Type B pancreatic cell (in vitro differentiated cells): ENCODE results near the gene RGL2. TPM values are rescaled to one million over a fixed set of nuclear protein-coding genes. Genes with fewer than 3 reads are reported as not detected.

ENCODE experiments used
- DNase-seq: peaks from one replicate; pipeline ENCODE4 v3.0.0; 2021; ENCODE audit warnings: mixed read lengths; ENCODE audit not compliant: unreplicated experiment; ENCODE audit errors: extremely low spot score
- H3K27ac Mint-ChIP-seq: 2 replicates; pipeline ENCODE4 v1.8.0; 2021; ENCODE audit warnings: mild to moderate bottlenecking, mixed read lengths
- H3K27me3 Mint-ChIP-seq: 2 replicates; pipeline ENCODE4 v1.8.0; 2021; ENCODE audit warnings: mixed read lengths
- H3K36me3 Mint-ChIP-seq: 2 replicates; pipeline ENCODE4 v1.8.0; 2021; ENCODE audit warnings: mixed read lengths
- H3K4me1 Mint-ChIP-seq: one replicate; pipeline ENCODE4 v1.8.0; 2021; ENCODE audit warnings: mixed read lengths; ENCODE audit not compliant: unreplicated experiment
- H3K4me3 Mint-ChIP-seq: 2 replicates; pipeline ENCODE4 v1.8.0; 2021; ENCODE audit warnings: mild to moderate bottlenecking, mixed read lengths
- H3K9me3 Mint-ChIP-seq: 2 replicates; pipeline ENCODE4 v1.8.0; 2021; ENCODE audit warnings: mixed read lengths
- total RNA-seq: library from RNA; stranded (reverse); gene quantifications from 2 replicates; pipeline ENCODE4 v1.2.1, GENCODE V29; 2021; ENCODE audit warnings: low replicate concordance
- TF ChIP-seq, protein P1 (sequence below): fragments of 200-600 bp; sonication (generic); conservative IDR thresholded peaks from 2 replicates; pipeline ENCODE4 v1.5.0; 2021; ENCODE audit warnings: antibody characterized with exemption, mild to moderate bottlenecking

RGL2 gene
- total RNA-seq, 1 donor from 2014 or later, result 128 TPM

DNA sequence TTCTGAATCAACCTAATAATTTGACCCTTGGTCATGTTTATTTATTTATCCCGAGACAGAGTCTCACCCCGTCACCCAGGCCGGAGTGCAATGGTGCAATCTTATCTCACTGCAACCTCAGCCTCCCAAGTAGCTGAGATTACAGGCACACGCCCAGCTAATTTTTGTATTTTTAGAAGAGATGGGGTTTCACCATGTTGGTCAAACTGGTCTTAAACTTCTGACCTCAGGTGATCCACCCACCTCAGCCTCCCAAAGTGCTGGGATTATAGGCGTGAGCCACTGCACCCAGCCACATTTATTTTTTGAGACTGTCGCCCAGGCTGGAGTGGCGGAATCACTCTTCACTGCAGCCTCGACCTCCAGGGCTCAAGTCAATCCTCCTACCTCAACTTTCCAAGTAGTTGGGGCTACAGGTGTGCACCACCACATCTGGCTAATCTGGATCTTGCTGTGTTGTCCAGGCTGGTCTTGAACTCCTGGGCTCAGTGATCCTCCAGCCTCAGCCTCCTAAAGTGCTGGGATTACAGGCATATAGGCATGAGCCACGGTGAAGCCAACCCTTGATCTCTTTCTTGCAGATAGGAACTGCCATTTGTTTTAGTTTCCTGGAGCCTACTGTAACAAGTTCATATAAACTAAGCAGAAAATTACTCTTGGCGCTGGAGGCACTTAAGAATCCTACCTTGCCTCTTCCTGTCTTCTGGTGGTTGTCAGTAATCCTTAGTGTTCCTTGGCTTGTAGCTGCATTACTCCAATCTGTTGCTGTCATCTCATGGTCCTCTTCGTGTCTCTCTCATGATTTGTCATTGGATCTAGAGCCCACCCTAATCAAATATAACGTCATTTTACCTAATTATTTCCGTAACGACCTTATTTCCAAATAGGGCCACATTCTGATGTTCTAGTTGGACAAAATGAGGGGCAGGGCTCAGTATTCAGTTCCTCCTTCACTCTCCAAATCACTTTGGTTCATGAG lies 24.5 kb downstream of the RGL2 start:
- H3K4me3 Mint-ChIP-seq, result peak overlapping the region; percentile 98
- peaks cover 46% of the 10 kb centered on the region for H3K4me1 Mint-ChIP-seq
- no peaks in the 10 kb centered on the region for H3K27me3 Mint-ChIP-seq
- no peak for DNase-seq
- peaks cover 35% of the 10 kb centered on the region for H3K36me3 Mint-ChIP-seq
- peak overlapping the region; percentile 100 for H3K27ac Mint-ChIP-seq
- no peaks in the 10 kb centered on the region for H3K9me3 Mint-ChIP-seq
- TF ChIP-seq, protein P1, sequence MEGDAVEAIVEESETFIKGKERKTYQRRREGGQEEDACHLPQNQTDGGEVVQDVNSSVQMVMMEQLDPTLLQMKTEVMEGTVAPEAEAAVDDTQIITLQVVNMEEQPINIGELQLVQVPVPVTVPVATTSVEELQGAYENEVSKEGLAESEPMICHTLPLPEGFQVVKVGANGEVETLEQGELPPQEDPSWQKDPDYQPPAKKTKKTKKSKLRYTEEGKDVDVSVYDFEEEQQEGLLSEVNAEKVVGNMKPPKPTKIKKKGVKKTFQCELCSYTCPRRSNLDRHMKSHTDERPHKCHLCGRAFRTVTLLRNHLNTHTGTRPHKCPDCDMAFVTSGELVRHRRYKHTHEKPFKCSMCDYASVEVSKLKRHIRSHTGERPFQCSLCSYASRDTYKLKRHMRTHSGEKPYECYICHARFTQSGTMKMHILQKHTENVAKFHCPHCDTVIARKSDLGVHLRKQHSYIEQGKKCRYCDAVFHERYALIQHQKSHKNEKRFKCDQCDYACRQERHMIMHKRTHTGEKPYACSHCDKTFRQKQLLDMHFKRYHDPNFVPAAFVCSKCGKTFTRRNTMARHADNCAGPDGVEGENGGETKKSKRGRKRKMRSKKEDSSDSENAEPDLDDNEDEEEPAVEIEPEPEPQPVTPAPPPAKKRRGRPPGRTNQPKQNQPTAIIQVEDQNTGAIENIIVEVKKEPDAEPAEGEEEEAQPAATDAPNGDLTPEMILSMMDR, result no peak

DNA sequence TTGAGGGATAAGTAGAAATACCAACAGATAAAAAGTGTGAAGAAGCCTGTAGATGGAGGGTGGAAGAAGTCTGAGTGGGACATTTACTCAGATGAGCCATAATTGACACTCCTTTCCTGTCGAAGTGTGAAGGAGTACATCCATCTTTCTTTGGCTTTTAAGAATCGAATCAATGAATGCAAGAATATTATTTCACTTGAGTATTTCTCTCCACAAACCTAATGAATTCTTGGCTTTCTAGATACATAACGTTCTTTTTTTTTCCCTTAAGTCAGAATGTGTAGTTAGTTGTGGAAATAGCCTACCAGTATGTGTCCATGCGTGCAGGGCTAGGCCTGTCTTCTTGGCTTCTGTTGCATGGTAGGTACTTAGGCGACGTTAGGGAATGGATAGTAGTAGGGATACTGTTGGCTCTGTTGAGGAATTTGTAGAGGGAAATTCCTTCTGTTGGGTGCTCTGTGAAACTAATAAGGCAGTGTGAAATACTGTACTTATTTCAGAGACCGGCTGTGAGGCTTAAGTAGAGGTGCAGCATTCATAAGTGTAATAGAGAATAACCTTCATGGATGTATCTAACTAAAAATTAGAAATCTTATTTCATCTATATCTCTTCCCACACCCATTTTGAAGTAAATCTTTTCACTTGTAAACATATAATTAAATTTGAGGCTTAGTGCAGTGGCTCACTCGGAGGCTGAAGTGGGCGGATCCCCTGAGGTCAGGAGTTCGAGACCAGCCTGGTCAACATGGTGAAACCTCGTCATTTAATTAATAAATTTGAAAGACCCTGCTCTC lies 25.4 kb downstream of the RGL2 start:
- TF ChIP-seq, protein P1, result no peak
- Mint-ChIP-seq H3K27ac (peak overlapping the region; percentile 100), H3K9me3 (no peaks in the 10 kb centered on the region), H3K4me3 (peak overlapping the region; percentile 98), H3K36me3 (peaks cover 35% of the 10 kb centered on the region), H3K27me3 (no peaks in the 10 kb centered on the region), H3K4me1 (peaks cover 46% of the 10 kb centered on the region)
- DNase-seq, result no peak

DNA sequence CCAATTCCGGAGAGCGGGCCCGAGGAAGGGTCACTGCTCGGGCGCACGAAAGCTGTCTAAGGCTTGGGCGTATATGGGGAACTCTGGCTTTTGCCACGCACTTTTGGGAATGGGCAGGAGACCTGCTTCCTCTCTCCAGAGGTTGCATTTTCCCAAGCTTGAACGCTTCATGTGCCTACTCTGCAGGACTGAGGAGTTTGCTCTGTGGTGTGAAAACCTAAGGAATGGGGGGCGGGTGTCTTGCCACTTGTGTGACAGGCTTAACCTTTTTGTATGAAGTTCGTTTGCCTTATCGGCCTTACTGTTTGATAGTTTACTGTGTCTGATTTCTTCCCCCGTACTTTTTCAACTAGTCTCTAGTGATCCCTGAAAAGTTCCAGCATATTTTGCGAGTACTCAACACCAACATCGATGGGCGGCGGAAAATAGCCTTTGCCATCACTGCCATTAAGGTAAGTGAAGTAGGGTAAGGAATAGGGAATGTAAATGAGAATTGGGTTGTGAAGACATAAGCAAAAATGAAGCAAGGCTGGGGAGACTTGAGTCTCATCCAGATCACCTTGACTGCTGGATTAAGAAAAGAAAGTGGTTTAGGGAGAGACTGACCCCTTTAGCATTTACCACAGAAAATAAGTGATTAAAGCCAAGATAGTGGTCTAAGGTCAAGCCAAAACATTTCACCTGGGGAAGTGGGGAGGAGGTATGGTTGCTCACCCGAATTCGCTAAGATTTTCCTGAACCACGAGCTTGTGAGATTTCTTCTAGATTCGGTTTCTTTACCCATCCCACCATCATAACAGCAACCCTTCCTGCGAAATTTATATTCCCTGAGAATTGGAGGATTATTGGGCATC lies 26.2 kb downstream of the RGL2 start:
- no peaks in the 10 kb centered on the region for H3K9me3 Mint-ChIP-seq
- peak overlapping the region; percentile 98 for H3K4me3 Mint-ChIP-seq
- peaks cover 39% of the 10 kb centered on the region for H3K36me3 Mint-ChIP-seq
- no peak for DNase-seq
- TF ChIP-seq, protein P1, result no peak
- peaks cover 46% of the 10 kb centered on the region for H3K4me1 Mint-ChIP-seq
- no peaks in the 10 kb centered on the region for H3K27me3 Mint-ChIP-seq
- H3K27ac Mint-ChIP-seq, result peak overlapping the region; percentile 100

DNA sequence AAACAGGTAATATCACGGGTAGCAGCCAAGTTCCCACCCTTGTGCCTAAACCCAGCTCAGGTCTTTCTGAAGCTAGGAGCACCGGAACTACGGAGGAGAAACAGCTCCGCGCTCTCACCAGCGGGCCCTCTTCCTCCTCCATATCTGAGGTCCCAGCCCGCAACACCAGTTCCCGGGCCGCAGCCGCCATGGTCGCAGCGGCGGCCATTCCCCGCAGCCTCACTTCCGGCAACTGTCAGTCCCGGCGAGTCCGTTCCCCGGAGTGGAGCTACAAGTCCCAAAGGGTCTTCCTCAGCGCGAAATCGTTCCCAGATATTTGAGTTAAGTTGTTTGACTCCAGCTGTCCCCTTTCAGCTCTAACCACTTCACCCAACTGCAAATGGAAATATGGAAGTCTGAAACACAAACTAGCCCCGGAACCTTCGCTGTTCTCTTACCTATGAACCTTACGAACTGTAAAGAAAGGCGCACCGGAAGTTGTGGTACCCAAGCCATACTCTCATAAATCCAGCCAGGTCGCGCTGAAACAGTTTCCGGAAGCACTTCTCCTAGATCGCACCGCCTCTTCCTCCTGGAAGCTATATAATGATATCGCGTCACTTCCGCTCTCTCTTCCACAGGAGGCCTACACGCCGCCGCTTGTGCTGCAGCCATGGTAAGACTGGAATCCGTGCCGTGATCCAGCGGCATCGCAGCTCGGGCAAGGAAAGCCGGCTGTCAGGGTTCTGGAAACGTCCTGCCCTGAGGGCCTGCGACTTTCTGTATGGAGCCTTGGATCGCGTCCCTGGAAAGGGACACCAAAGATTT lies 27.1 kb downstream of the RGL2 start, which contains the start of the genes RPS18 and VPS52:
Gene RPS18 (plus strand): TSS at position 608 of the 807 bp plus-strand sequence. CDS start 45 bp downstream, at position 653.
Gene VPS52 (minus strand): TSS at position 409 of the 807 bp plus-strand sequence. CDS start 201 bp downstream, at position 208.
- peaks cover 39% of the 10 kb centered on the region for H3K36me3 Mint-ChIP-seq
- TF ChIP-seq, protein P1, result no peak
- H3K4me3 Mint-ChIP-seq, result peak within 1 kb of the TSS; percentile 98
- H3K27ac Mint-ChIP-seq, result peak within 1 kb of the TSS; percentile 100
- DNase-seq, result peak; percentile 87
- H3K27me3 Mint-ChIP-seq, result no peaks in the 10 kb centered on the region
- no peaks in the 10 kb centered on the region for H3K9me3 Mint-ChIP-seq
- H3K4me1 Mint-ChIP-seq, result peaks cover 45% of the 10 kb centered on the region
